GM19351 (cell line): ENCODE data around the gene HOXC10.

Experiments
- ATAC-seq: cut with Tn5 transposase; IDR thresholded peaks from one replicate; pipeline ENCODE4 v1.9.1; 2021; ENCODE audit warnings: mild to moderate bottlenecking, moderate library complexity; ENCODE audit not compliant: unreplicated experiment

Gene HOXC10

GRCh38 chr12:53950437-53950773 is 34.5 kb upstream of the HOXC10 start:
- no peak for ATAC-seq

- ATAC-seq, result no peak
Measured at GRCh38 chr12:53950789-53951576, 34.0 kb upstream of the HOXC10 start.

- no peak for ATAC-seq
Measured at GRCh38 chr12:53951577-53952334, 33.2 kb upstream of the HOXC10 start.

GRCh38 chr12:53952335-53952694 is 32.6 kb upstream of the HOXC10 start:
- ATAC-seq, result no peak

- no peak for ATAC-seq
Measured at GRCh38 chr12:53952871-53953734, 31.8 kb upstream of the HOXC10 start.

- ATAC-seq, result no peak
Measured at GRCh38 chr12:53953831-53954693, 30.9 kb upstream of the HOXC10 start.

GRCh38 chr12:53954694-53955035 is 30.3 kb upstream of the HOXC10 start, which contains the start of gene HOXC12:
TSS of gene HOXC12 (plus strand) at chr12:53954903. CDS start at chr12:53954930, 27 bp downstream.
- ATAC-seq, result no peak

GRCh38 chr12:53955036-53955775 is 29.7 kb upstream of the HOXC10 start:
- ATAC-seq, result no peak

GRCh38 chr12:53955776-53956250 is 29.1 kb upstream of the HOXC10 start:
- ATAC-seq, result no peak

GRCh38 chr12:53956251-53956887 is 28.6 kb upstream of the HOXC10 start:
- no peak for ATAC-seq

- no peak for ATAC-seq
Measured at GRCh38 chr12:53956914-53957536, 27.9 kb upstream of the HOXC10 start.

- ATAC-seq, result no peak
Measured at GRCh38 chr12:53958128-53958527, 26.8 kb upstream of the HOXC10 start.

GRCh38 chr12:53959314-53959713 is 25.6 kb upstream of the HOXC10 start:
- ATAC-seq, result no peak

GRCh38 chr12:53960187-53961024 is 24.5 kb upstream of the HOXC10 start:
- ATAC-seq, result no peak

GRCh38 chr12:53961025-53961761 is 23.8 kb upstream of the HOXC10 start:
- ATAC-seq, result no peak

GRCh38 chr12:53963005-53963404 is 21.9 kb upstream of the HOXC10 start:
- ATAC-seq, result no peak
